Bronchial epithelial cell (primary cell): Measurements from ENCODE around the gene TREX2. TPM values are rescaled to one million over a fixed set of nuclear protein-coding genes. Genes with fewer than 3 reads are reported as not detected.

Experiments used
- DNase-seq: peaks from one replicate; pipeline ENCODE4 v3.0.0-alpha.2; 2010; ENCODE audit warnings: low read depth
- FAIRE-seq: peaks from 2 replicates; lab custom pipeline; 2011; peaks lifted over from hg19 to GRCh38; lab: Jason Lieb, UNC
- H3K27me3 ChIP-seq: 2 replicates; pipeline ENCODE4 v1.5.1; 2011; ENCODE audit warnings: low read length; ENCODE audit not compliant: control insufficient read depth, insufficient read depth
- H3K36me3 ChIP-seq: 2 replicates; pipeline ENCODE4 v1.5.1; 2011; ENCODE audit warnings: low read length; ENCODE audit not compliant: control insufficient read depth, insufficient read depth
- H3K4me3 ChIP-seq: 2 replicates; pipeline ENCODE4 v1.5.1; 2011; ENCODE audit warnings: mild to moderate bottlenecking, low read depth, low read length, control low read depth
- total RNA-seq: library from RNA; depleted of rRNA; stranded (reverse); fragments of >200 nt; gene quantifications from 2 replicates; pipeline ENCODE4 v1.2.1, GENCODE V29; 2014
- TF ChIP-seq, protein P1 (sequence below): IDR thresholded peaks from 2 replicates; pipeline ENCODE4 v1.5.1; 2011; ENCODE audit warnings: mild to moderate bottlenecking, moderate library complexity, low read length, control low read depth, inconsistent platforms; ENCODE audit not compliant: insufficient read depth, severe bottlenecking

Gene TREX2
- total RNA-seq, 1 donor from 2014 or later: 5.5 TPM

GRCh38 chrX:153410373-153410772, 35.5 kb downstream of the TREX2 start:
- FAIRE-seq (no peak), DNase-seq (no peak)
- no peaks in the 10 kb centered on the region for H3K36me3 ChIP-seq
- H3K27me3 ChIP-seq: peaks cover 6% of the 10 kb centered on the region
- TF ChIP-seq, protein P1, sequence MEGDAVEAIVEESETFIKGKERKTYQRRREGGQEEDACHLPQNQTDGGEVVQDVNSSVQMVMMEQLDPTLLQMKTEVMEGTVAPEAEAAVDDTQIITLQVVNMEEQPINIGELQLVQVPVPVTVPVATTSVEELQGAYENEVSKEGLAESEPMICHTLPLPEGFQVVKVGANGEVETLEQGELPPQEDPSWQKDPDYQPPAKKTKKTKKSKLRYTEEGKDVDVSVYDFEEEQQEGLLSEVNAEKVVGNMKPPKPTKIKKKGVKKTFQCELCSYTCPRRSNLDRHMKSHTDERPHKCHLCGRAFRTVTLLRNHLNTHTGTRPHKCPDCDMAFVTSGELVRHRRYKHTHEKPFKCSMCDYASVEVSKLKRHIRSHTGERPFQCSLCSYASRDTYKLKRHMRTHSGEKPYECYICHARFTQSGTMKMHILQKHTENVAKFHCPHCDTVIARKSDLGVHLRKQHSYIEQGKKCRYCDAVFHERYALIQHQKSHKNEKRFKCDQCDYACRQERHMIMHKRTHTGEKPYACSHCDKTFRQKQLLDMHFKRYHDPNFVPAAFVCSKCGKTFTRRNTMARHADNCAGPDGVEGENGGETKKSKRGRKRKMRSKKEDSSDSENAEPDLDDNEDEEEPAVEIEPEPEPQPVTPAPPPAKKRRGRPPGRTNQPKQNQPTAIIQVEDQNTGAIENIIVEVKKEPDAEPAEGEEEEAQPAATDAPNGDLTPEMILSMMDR: no peak
- H3K4me3 ChIP-seq: no peak overlapping the region

GRCh38 chrX:153409414-153410101, 36.3 kb downstream of the TREX2 start:
- FAIRE-seq (no peak), DNase-seq (no peak)
- H3K36me3 ChIP-seq: no peaks in the 10 kb centered on the region
- H3K27me3 ChIP-seq: peaks cover 6% of the 10 kb centered on the region
- TF ChIP-seq, protein P1: no peak
- H3K4me3 ChIP-seq: no peak overlapping the region

- TF ChIP-seq, protein P1: no peak
- H3K4me3 ChIP-seq: no peak overlapping the region
- no peak for DNase-seq
- peaks cover 6% of the 10 kb centered on the region for H3K27me3 ChIP-seq
- H3K36me3 ChIP-seq: no peaks in the 10 kb centered on the region
- FAIRE-seq: no peak
Measured at GRCh38 chrX:153408871-153409351, 36.9 kb downstream of the TREX2 start.

- TF ChIP-seq, protein P1: no peak
- Histone ChIP-seq H3K36me3 (no peaks in the 10 kb centered on the region), H3K4me3 (no peak overlapping the region), H3K27me3 (peaks cover 6% of the 10 kb centered on the region)
- DNase-seq (no peak), FAIRE-seq (no peak)
Measured at GRCh38 chrX:153408221-153408721, 37.6 kb downstream of the TREX2 start.

DNA sequence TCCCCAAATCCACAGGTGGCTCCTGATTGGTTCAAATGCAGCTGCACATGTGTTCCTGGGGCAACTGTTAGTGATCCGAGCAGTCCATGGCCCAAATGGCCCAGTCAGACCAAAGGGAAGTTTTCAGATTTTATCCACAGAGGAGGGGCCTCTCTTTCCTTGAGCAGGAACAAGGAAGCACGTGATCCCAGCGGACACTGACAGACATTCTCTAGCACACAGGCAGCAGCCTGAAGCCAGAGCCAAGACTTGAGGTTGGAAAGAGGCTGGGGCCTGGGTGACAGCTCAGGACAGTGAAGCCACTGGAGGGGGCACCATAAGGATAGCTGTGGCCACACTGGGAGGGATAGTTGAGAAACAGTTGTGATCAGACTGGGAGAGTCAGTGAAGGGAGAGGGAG, 38.1 kb downstream of the TREX2 start:
- Histone ChIP-seq H3K4me3 (no peak overlapping the region), H3K36me3 (no peaks in the 10 kb centered on the region), H3K27me3 (peaks cover 6% of the 10 kb centered on the region)
- TF ChIP-seq, protein P1: no peak
- no peak for FAIRE-seq
- DNase-seq: no peak
